ENCODE measurements around the gene MUC13.
"Not testable (repeated sequence)": the region's sequence is repeated elsewhere in the genome, so short reads cannot be mapped to it uniquely, and the experiment has no call there.

Gene MUC13

GRCh38 chr3:124934577-124934976 is at the start of gene MUC13:
Gene MUC13 (minus strand): TSS chr3:124934751. CDS start chr3:124934712, 39 bp downstream.
- DNase-seq: no peak

- no peak for DNase-seq
These were observed 48.3 kb upstream of the MUC13 start for GRCh38 chr3:124982855-124983254.

GRCh38 chr3:124981472-124981871 is 46.9 kb upstream of the MUC13 start:
- no peak for DNase-seq

GRCh38 chr3:124978627-124979026 is 44.1 kb upstream of the MUC13 start:
- no peak for DNase-seq

- no peak for DNase-seq
These were observed 41.8 kb upstream of the MUC13 start for GRCh38 chr3:124976383-124976782.

GRCh38 chr3:124974691-124975090 is 40.1 kb upstream of the MUC13 start:
- DNase-seq: no peak

GRCh38 chr3:124973290-124973689 is 38.7 kb upstream of the MUC13 start:
- no peak for DNase-seq

GRCh38 chr3:124972457-124972856 is 37.9 kb upstream of the MUC13 start:
- DNase-seq: no peak

GRCh38 chr3:124969963-124970722 is 35.6 kb upstream of the MUC13 start:
- DNase-seq: no peak

GRCh38 chr3:124969190-124969589 is 34.6 kb upstream of the MUC13 start:
- no peak for DNase-seq

- no peak for DNase-seq
These were observed 33.4 kb upstream of the MUC13 start for GRCh38 chr3:124967964-124968363.

GRCh38 chr3:124966521-124967445 is 32.2 kb upstream of the MUC13 start:
- no peak for DNase-seq

- DNase-seq: no peak
These were observed 30.9 kb upstream of the MUC13 start for GRCh38 chr3:124965413-124965812.

GRCh38 chr3:124964387-124964786 is 29.8 kb upstream of the MUC13 start:
- no peak for DNase-seq

- no peak for DNase-seq
These were observed 29.2 kb upstream of the MUC13 start for GRCh38 chr3:124963755-124964154.

- DNase-seq: no peak
These were observed 27.9 kb upstream of the MUC13 start for GRCh38 chr3:124962403-124962940.

GRCh38 chr3:124960698-124961097 is 26.1 kb upstream of the MUC13 start:
- DNase-seq: no peak

GRCh38 chr3:124960105-124960504 is 25.6 kb upstream of the MUC13 start:
- DNase-seq: no peak

- DNase-seq: not testable (repeated sequence)
These were observed 23.4 kb upstream of the MUC13 start for GRCh38 chr3:124957951-124958350.

- DNase-seq: no peak
These were observed 17.8 kb upstream of the MUC13 start for GRCh38 chr3:124952282-124952855.

- peak in 1 of 2 experiments; percentile 20 for DNase-seq
These were observed 17.1 kb upstream of the MUC13 start for GRCh38 chr3:124951511-124952281.

- DNase-seq: no peak
These were observed 15.5 kb upstream of the MUC13 start for GRCh38 chr3:124950026-124950425.
